OCI-LY3 (cell line): Measurements from ENCODE around the gene SLC25A2.
A peak's percentile ranks its signal among the peaks of the same experiment; 100 is the strongest.
"Not testable (repeated sequence)": the region's sequence is repeated elsewhere in the genome, so short reads cannot be mapped to it uniquely, and the experiment has no call there.

Source experiments
- H2AFZ ChIP-seq: fragments of 200-600, 300-600 bp; shearing (Covaris generic); 2 replicates; pipeline ENCODE4 v1.6.0; 2014; ENCODE audit warnings: antibody characterized with exemption, low read depth, low read length
- H3K27ac ChIP-seq: fragments of 200-600, 300-600 bp; sonication (generic); 2 replicates; pipeline ENCODE4 v1.5.1; 2014; ENCODE audit warnings: mild to moderate bottlenecking, low read length, moderate library complexity, mixed read lengths
- H3K27me3 ChIP-seq: fragments of 200-600, 300-600 bp; sonication (generic); 2 replicates; pipeline ENCODE4 v1.6.1; 2014; ENCODE audit warnings: low read depth, low read length, mixed read lengths
- H3K36me3 ChIP-seq: fragments of 200-600, 300-600 bp; sonication (generic); replicated peaks from 2 replicates; pipeline ENCODE3; 2014; ENCODE audit warnings: low read depth, low read length, mixed read lengths
- H3K4me1 ChIP-seq: fragments of 300-600, 200-600 bp; sonication (generic); 2 replicates; pipeline ENCODE4 v1.6.1; 2014; ENCODE audit warnings: low read length, mixed read lengths
- H3K4me2 ChIP-seq: fragments of 200-600, 300-600 bp; sonication (generic); 2 replicates; pipeline ENCODE4 v1.6.1; 2014; ENCODE audit warnings: low read length, mixed read lengths
- H3K4me3 ChIP-seq: fragments of 300-600, 200-600 bp; sonication (generic); 2 replicates; pipeline ENCODE4 v1.5.1; 2014; ENCODE audit warnings: antibody characterized with exemption, mild to moderate bottlenecking, low read length, moderate library complexity
- H3K79me2 ChIP-seq: fragments of 300-600, 200-600 bp; shearing (Covaris generic); 2 replicates; pipeline ENCODE4 v1.6.1; 2014; ENCODE audit warnings: mild to moderate bottlenecking, low read length, mixed read lengths
- H3K9ac ChIP-seq: fragments of 300-600, 200-600 bp; shearing (Covaris generic); 2 replicates; pipeline ENCODE4 v1.6.0; 2014; ENCODE audit warnings: mild to moderate bottlenecking, low read length, moderate library complexity
- H3K9me3 ChIP-seq: fragments of 200-600, 300-600 bp; shearing (Covaris generic); 2 replicates; pipeline ENCODE4 v1.6.1; 2014; ENCODE audit warnings: low read length, mixed read lengths; ENCODE audit not compliant: insufficient read depth
- H4K20me1 ChIP-seq: fragments of 200-600, 300-600 bp; sonication (generic); 2 replicates; pipeline ENCODE4 v1.6.1; 2016; ENCODE audit warnings: low read length, mixed read lengths; ENCODE audit not compliant: insufficient read depth
- EZH2phosphoT487 ChIP-seq: fragments of 200-600 bp; shearing (Covaris generic); IDR thresholded peaks from 2 replicates; pipeline ENCODE4 v1.6.1; 2018; ENCODE audit warnings: antibody characterized with exemption, mixed run types, low read depth
- TF ChIP-seq, protein P1 (sequence below): fragments of 200-600, 300-600 bp; sonication (generic); IDR thresholded peaks from 2 replicates; pipeline ENCODE4 v1.5.1; 2014; ENCODE audit warnings: antibody characterized with exemption, low read length, low read depth

The SLC25A2 gene

DNA sequence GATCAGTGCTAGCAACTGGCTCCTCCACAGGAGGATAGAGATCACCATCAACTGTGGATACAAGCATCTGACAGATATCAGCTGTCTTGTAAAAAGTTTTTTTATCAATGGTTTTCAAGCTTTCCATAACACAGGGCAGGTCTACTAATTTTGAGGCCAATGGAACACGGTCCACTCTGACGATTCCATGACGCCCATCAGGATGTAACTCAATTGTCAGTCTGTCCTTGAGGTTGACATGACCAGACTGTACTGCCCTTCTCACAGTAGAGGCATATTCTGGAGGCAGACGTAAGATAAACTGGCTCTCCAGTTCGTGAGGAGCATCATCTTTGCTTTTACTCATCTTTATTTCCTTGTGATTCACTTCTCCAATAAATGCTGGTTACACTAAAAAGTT, 15.8 kb upstream of the SLC25A2 start:
- H4K20me1 ChIP-seq: no peaks in the 10 kb centered on the region
- TF ChIP-seq, protein P1, sequence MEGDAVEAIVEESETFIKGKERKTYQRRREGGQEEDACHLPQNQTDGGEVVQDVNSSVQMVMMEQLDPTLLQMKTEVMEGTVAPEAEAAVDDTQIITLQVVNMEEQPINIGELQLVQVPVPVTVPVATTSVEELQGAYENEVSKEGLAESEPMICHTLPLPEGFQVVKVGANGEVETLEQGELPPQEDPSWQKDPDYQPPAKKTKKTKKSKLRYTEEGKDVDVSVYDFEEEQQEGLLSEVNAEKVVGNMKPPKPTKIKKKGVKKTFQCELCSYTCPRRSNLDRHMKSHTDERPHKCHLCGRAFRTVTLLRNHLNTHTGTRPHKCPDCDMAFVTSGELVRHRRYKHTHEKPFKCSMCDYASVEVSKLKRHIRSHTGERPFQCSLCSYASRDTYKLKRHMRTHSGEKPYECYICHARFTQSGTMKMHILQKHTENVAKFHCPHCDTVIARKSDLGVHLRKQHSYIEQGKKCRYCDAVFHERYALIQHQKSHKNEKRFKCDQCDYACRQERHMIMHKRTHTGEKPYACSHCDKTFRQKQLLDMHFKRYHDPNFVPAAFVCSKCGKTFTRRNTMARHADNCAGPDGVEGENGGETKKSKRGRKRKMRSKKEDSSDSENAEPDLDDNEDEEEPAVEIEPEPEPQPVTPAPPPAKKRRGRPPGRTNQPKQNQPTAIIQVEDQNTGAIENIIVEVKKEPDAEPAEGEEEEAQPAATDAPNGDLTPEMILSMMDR: no peak
- no peaks in the 10 kb centered on the region for H3K27me3 ChIP-seq
- H3K9ac ChIP-seq: peak overlapping the region; percentile 94; the same call in 1 of the 2 replicates
- H3K9me3 ChIP-seq: peaks cover 30% of the 10 kb centered on the region; the same call in 1 of the 2 replicates
- H3K4me2 ChIP-seq: peak overlapping the region; percentile 70
- peaks cover 25% of the 10 kb centered on the region for H3K4me1 ChIP-seq
- H3K27ac ChIP-seq: peak overlapping the region; percentile 85; the same call in 1 of the 2 replicates
- H3K79me2 ChIP-seq: peaks cover 49% of the 10 kb centered on the region
- H3K4me3 ChIP-seq: peak overlapping the region; percentile 97
- no peak overlapping the region for H2AFZ ChIP-seq
- H3K36me3 ChIP-seq: peaks cover 43% of the 10 kb centered on the region

DNA sequence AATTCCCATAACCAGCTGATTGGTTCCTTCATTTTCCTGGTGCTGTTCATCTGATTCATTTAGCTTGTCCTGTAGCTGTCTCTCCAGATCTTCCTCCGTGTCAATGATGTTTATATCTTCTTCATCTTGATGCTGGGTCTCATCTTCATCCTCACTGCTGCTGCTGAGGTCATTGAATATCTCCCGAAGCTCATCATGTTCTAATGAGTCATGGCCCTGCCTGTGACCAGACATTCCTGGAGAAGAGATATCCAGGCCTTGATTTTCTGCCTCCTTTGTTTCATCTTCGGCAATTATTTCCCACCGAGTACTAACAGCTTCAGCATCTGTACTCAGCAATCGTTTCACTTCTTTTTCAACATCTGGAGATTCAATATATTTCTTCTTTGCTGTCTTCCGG, 15.4 kb upstream of the SLC25A2 start:
- Histone ChIP-seq H3K27me3 (no peaks in the 10 kb centered on the region), H4K20me1 (no peaks in the 10 kb centered on the region), H2AFZ (no peak overlapping the region), H3K4me2 (peak overlapping the region; percentile 70; the same call in 1 of the 2 replicates), H3K4me3 (peak overlapping the region; percentile 97; the same call in 1 of the 2 replicates), H3K79me2 (peaks cover 50% of the 10 kb centered on the region), H3K27ac (no peak overlapping the region), H3K4me1 (peaks cover 26% of the 10 kb centered on the region), H3K9me3 (peaks cover 30% of the 10 kb centered on the region; the same call in 1 of the 2 replicates), H3K9ac (no peak overlapping the region), H3K36me3 (peaks cover 47% of the 10 kb centered on the region)
- TF ChIP-seq EZH2phosphoT487: no peak
- TF ChIP-seq, protein P1: no peak

DNA sequence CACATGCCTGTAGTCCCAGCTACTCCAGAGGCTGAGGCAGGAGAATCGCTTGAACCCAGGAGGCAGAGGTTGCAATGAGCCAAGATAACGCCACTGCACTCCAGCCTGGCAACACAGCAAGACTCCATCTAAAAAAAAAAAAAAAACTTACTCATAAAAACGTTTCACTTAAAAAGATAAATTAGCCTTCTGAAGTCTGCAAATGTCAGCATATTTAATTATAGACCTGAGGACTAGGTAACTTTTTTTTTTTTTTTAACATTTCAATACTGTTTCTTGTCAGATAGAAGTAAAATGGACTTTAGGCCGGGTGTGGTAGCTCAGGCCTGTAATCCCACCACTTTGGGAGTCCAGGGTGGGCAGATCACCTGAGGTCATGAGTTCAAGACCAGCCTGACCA, 13.1 kb upstream of the SLC25A2 start:
- H3K79me2 ChIP-seq: peaks cover 57% of the 10 kb centered on the region
- peaks cover 57% of the 10 kb centered on the region for H3K36me3 ChIP-seq
- H3K4me1 ChIP-seq: peaks cover 25% of the 10 kb centered on the region
- not testable (repeated sequence) for H3K27ac ChIP-seq, H4K20me1 ChIP-seq, H3K27me3 ChIP-seq, H3K9ac ChIP-seq, H3K4me2 ChIP-seq, H3K4me3 ChIP-seq, H2AFZ ChIP-seq
- H3K9me3 ChIP-seq: peaks cover 28% of the 10 kb centered on the region; the same call in 1 of the 2 replicates

DNA sequence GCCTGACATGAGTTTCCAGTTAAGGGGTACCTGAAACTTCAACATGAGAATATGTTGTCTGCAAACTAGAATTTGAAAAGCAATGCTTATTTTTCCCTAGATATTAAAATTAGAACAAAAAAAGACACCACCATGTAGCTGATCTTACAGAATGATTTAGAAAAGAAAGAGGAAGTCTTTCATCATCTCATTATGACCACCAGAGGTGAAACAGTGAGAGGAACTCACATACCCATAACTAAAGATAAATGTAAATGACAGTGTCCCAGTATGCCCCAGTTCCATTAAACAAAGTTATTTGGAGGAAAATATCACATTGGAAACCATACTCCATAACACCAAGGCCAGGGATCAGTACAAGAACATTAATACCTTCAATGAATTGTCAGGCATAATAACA, 9.9 kb upstream of the SLC25A2 start:
- TF ChIP-seq EZH2phosphoT487: no peak
- TF ChIP-seq, protein P1: no peak
- H2AFZ ChIP-seq: no peak overlapping the region
- H3K36me3 ChIP-seq: peaks cover 43% of the 10 kb centered on the region
- H4K20me1 ChIP-seq: no peaks in the 10 kb centered on the region
- H3K4me1 ChIP-seq: peaks cover 8% of the 10 kb centered on the region; the same call in 1 of the 2 replicates
- peaks cover 39% of the 10 kb centered on the region for H3K79me2 ChIP-seq
- H3K9me3 ChIP-seq: peaks cover 12% of the 10 kb centered on the region; the same call in 1 of the 2 replicates
- no peak overlapping the region for H3K9ac ChIP-seq
- no peak overlapping the region for H3K4me3 ChIP-seq
- H3K27me3 ChIP-seq: no peaks in the 10 kb centered on the region
- H3K27ac ChIP-seq: no peak overlapping the region
- no peak overlapping the region for H3K4me2 ChIP-seq
